GM23338 (cell line): Measurements from ENCODE around the gene SYK. TPM values are rescaled to one million over a fixed set of nuclear protein-coding genes. Genes with fewer than 3 reads are reported as not detected.

ENCODE experiments used
- ATAC-seq: fragments of 200-7000 bp; cut with Tn5 transposase; 3 replicates; pipeline ENCODE4 v1.9.1; 2020
- DNase-seq: peaks from one replicate; pipeline ENCODE4 v3.0.0-alpha.2; 2015; ENCODE audit warnings: low spot score
- H2AFZ ChIP-seq: fragments of 200-600 bp; sonication (generic); 2 replicates; pipeline ENCODE4 v1.8.0; 2016; ENCODE audit warnings: antibody characterized with exemption, mild to moderate bottlenecking, moderate library complexity
- H3F3A ChIP-seq: fragments of 200-600 bp; sonication (generic); replicated peaks from 2 replicates; pipeline ENCODE4 v1.8.0; 2017; ENCODE audit warnings: antibody characterized with exemption, mixed run types, low read depth
- H3K27ac ChIP-seq: fragments of 200-600 bp; sonication (generic); 2 replicates; pipeline ENCODE4 v1.6.1; 2016; ENCODE audit warnings: low read depth
- H3K27me3 ChIP-seq: fragments of 200-600 bp; sonication (generic); 2 replicates; pipeline ENCODE4 v1.8.0; 2016; ENCODE audit warnings: mild to moderate bottlenecking, mixed run types, moderate library complexity; ENCODE audit not compliant: insufficient read depth
- H3K36me3 ChIP-seq: fragments of 200-600 bp; sonication (generic); 2 replicates; pipeline ENCODE4 v1.8.0; 2016; ENCODE audit warnings: mild to moderate bottlenecking; ENCODE audit not compliant: insufficient read depth
- H3K4me1 ChIP-seq: fragments of 200-600 bp; sonication (generic); 2 replicates; pipeline ENCODE4 v1.8.0; 2016; ENCODE audit warnings: mild to moderate bottlenecking, moderate library complexity; ENCODE audit not compliant: insufficient read depth
- H3K4me2 ChIP-seq: fragments of 200-600 bp; sonication (generic); 2 replicates; pipeline ENCODE4 v1.7.1; 2017; ENCODE audit warnings: mixed run types
- H3K4me3 ChIP-seq: fragments of 200-600 bp; sonication (generic); 2 replicates; pipeline ENCODE4 v1.6.1; 2016; ENCODE audit warnings: mixed run types
- H3K79me2 ChIP-seq: fragments of 200-600 bp; sonication (generic); replicated peaks from 2 replicates; pipeline ENCODE4 v1.8.0; 2017; ENCODE audit warnings: mild to moderate bottlenecking; ENCODE audit not compliant: insufficient read depth
- H3K9me2 ChIP-seq: fragments of 200-600 bp; sonication (generic); 2 replicates; pipeline ENCODE4 v1.8.0; 2017; ENCODE audit not compliant: insufficient read depth
- H4K20me1 ChIP-seq: fragments of 200-600 bp; sonication (generic); replicated peaks from 2 replicates; pipeline ENCODE4 v1.8.0; 2017; ENCODE audit warnings: mild to moderate bottlenecking; ENCODE audit not compliant: insufficient read depth
- H3K27ac Mint-ChIP-seq: 2 replicates; pipeline ENCODE4 v1.8.0; 2020; ENCODE audit warnings: inconsistent platforms, mild to moderate bottlenecking, moderate library complexity, mixed read lengths
- H3K27me3 Mint-ChIP-seq: 3 replicates; pipeline ENCODE4 v1.8.0; 2022; ENCODE audit warnings: low read depth, mild to moderate bottlenecking, moderate library complexity, mixed read lengths, inconsistent platforms; ENCODE audit not compliant: insufficient read depth, poor library complexity
- H3K36me3 Mint-ChIP-seq: 3 replicates; pipeline ENCODE4 v1.8.0; 2021; ENCODE audit warnings: low read depth, mild to moderate bottlenecking, inconsistent platforms, moderate library complexity, mixed read lengths
- H3K4me1 Mint-ChIP-seq: 3 replicates; pipeline ENCODE4 v1.8.0; 2020; ENCODE audit warnings: mild to moderate bottlenecking, inconsistent platforms, mixed read lengths
- H3K4me3 Mint-ChIP-seq: 3 replicates; pipeline ENCODE4 v1.8.0; 2021; ENCODE audit warnings: moderate library complexity, mild to moderate bottlenecking, inconsistent platforms, mixed read lengths
- H3K9me3 Mint-ChIP-seq: 3 replicates; pipeline ENCODE4 v1.8.0; 2020; ENCODE audit warnings: moderate library complexity, mild to moderate bottlenecking, inconsistent platforms, mixed read lengths
- EZH2 ChIP-seq: fragments of 200-600 bp; sonication (generic); IDR thresholded peaks from one replicate; pipeline ENCODE4 v1.8.0; 2017; ENCODE audit warnings: antibody characterized with exemption, mild to moderate bottlenecking, low read depth; ENCODE audit not compliant: unreplicated experiment
- EZH2phosphoT487 ChIP-seq: fragments of 200-600 bp; sonication (generic); IDR thresholded peaks from one replicate; pipeline ENCODE4 v1.8.1; 2018; ENCODE audit warnings: antibody characterized with exemption; ENCODE audit not compliant: unreplicated experiment
- JUNB ChIP-seq: IDR thresholded peaks from one replicate; pipeline ENCODE4 v1.6.1; 2016; ENCODE audit warnings: antibody characterized with exemption; ENCODE audit not compliant: unreplicated experiment
- NANOG ChIP-seq: IDR thresholded peaks from 2 replicates; pipeline ENCODE4 v1.6.1; 2016; ENCODE audit warnings: antibody characterized with exemption, borderline replicate concordance
- POLR2AphosphoS5 ChIP-seq: IDR thresholded peaks from 2 replicates; pipeline ENCODE4 v1.6.1; 2016; ENCODE audit warnings: antibody characterized with exemption, low read depth
- STAT1 ChIP-seq: IDR thresholded peaks from one replicate; pipeline ENCODE4 v1.6.1; 2016; ENCODE audit warnings: antibody characterized with exemption; ENCODE audit not compliant: unreplicated experiment
- ZNF114 ChIP-seq: fragments of 250-450 bp; sonication (Bioruptor Pico); IDR thresholded peaks from 2 replicates; pipeline ENCODE4 v1.5.0; 2020; ENCODE audit warnings: mild to moderate bottlenecking, moderate library complexity
- ZNF331 ChIP-seq: fragments of 250-450 bp; sonication (Bioruptor Pico); IDR thresholded peaks from 2 replicates; pipeline ENCODE4 v1.5.0; 2020; ENCODE audit warnings: low read depth, mild to moderate bottlenecking, moderate library complexity
- polyA plus RNA-seq: library from polyadenylated mRNA; unstranded; fragments of >200 nt; fragmentation: Nextera tagmentation; extraction: Ambion mirVana; gene quantifications from 2 replicates; pipeline ENCODE4 v1.2.1, GENCODE V29; 2016
- total RNA-seq: library from RNA; depleted of rRNA; stranded (reverse); fragments of >200 nt; shearing (Covaris generic); gene quantifications from 2 replicates; pipeline ENCODE4 v1.2.3, GENCODE V29; 2014
- TF ChIP-seq, protein P1 (sequence below): IDR thresholded peaks from 2 replicates; pipeline ENCODE4 v1.6.1; 2016; ENCODE audit warnings: antibody characterized with exemption
- TF ChIP-seq, protein P2 (sequence below): IDR thresholded peaks from one replicate; pipeline ENCODE4 v1.6.1; 2018; ENCODE audit warnings: antibody characterized with exemption; ENCODE audit not compliant: unreplicated experiment
- TF ChIP-seq, protein P3 (sequence below): fragments of 250-450 bp; sonication (Bioruptor Pico); IDR thresholded peaks from 2 replicates; pipeline ENCODE4 v1.5.0; 2020; ENCODE audit warnings: mild to moderate bottlenecking, moderate library complexity
- TF ChIP-seq, protein P4 (sequence below), 2 experiments: fragments of 200-600 bp in 1 of 2; sonication (generic) in 1 of 2; conservative IDR thresholded peaks; 2 replicates each; pipeline versions ENCODE4 v1.5.1 to v1.6.1; 2016 to 2017; ENCODE audit warnings: antibody characterized with exemption in 2 of 2, low read depth in 2 of 2, mild to moderate bottlenecking in 2 of 2, moderate library complexity in 1 of 2

The SYK gene
- total and polyA plus RNA-seq, 2 experiments from 2014 or later: 1.5 to 5.8 TPM

DNA sequence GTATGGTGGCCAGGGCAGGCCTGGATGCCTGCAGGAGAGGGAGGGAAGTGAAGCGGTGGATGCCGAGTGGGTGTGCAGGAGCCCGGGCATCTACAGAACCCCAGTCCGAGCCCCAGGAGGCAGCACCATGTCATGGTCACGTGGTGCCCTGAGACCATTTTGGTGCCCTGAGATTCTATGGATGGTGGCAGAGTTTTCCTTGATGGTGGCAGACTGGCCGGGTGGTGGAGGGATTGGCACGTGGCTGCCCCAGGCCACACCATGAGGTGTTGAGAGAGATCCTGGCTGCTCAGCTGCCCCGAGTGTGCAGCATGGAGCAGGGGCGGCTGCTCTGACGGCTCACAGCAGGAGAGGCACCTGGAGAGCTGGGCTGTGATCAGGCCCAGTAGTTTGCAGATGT lies 52.3 kb downstream of the SYK start (continued):
- TF ChIP-seq POLR2AphosphoS5 (no peak), ZNF114 (no peak), NANOG (no peak)

DNA sequence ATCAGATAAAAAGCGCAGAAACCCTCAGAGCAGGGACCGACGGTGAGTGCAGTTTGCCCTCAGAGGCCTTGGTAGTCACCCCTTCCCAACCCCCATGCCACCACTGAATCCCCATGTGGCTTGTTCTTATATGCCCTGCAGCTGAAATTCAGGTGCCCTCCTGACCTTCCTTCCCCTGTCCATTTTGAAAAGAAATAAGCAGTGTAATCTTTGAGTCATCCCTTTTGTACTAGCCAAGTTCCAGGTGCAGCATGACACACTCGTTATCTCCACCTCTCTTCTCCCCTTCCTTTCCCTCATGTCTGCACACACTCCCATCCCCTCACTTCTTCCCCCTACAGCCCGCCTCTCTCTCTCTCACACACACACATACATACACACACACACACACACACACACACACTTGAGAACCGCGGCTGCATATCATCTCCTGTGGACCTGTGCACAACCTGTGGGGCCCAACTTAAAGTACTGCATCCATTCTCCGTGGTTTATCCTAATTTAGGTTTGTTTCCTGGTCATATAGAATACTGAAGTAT lies 53.1 kb downstream of the SYK start:
- Histone ChIP-seq H3K27ac (no peak overlapping the region), H3K9me2 (no peaks in the 10 kb centered on the region), H3K27me3 (no peaks in the 10 kb centered on the region), H3K4me1 (no peaks in the 10 kb centered on the region), H3K79me2 (no peaks in the 10 kb centered on the region), H2AFZ (no peak overlapping the region), H3F3A (no peaks in the 10 kb centered on the region), H3K4me2 (no peak overlapping the region), H3K4me3 (no peak overlapping the region), H4K20me1 (no peaks in the 10 kb centered on the region), H3K36me3 (no peaks in the 10 kb centered on the region)
- H3K4me1 Mint-ChIP-seq: no peaks in the 10 kb centered on the region
- no peaks in the 10 kb centered on the region for H3K36me3 Mint-ChIP-seq
- no peak overlapping the region for H3K4me3 Mint-ChIP-seq
- TF ChIP-seq, protein P1, sequence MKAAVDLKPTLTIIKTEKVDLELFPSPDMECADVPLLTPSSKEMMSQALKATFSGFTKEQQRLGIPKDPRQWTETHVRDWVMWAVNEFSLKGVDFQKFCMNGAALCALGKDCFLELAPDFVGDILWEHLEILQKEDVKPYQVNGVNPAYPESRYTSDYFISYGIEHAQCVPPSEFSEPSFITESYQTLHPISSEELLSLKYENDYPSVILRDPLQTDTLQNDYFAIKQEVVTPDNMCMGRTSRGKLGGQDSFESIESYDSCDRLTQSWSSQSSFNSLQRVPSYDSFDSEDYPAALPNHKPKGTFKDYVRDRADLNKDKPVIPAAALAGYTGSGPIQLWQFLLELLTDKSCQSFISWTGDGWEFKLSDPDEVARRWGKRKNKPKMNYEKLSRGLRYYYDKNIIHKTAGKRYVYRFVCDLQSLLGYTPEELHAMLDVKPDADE: no peak
- TF ChIP-seq STAT1 (no peak), EZH2 (no peak), EZH2phosphoT487 (no peak), JUNB (no peak), ZNF331 (no peak), ZNF114 (no peak)
- TF ChIP-seq, protein P2, sequence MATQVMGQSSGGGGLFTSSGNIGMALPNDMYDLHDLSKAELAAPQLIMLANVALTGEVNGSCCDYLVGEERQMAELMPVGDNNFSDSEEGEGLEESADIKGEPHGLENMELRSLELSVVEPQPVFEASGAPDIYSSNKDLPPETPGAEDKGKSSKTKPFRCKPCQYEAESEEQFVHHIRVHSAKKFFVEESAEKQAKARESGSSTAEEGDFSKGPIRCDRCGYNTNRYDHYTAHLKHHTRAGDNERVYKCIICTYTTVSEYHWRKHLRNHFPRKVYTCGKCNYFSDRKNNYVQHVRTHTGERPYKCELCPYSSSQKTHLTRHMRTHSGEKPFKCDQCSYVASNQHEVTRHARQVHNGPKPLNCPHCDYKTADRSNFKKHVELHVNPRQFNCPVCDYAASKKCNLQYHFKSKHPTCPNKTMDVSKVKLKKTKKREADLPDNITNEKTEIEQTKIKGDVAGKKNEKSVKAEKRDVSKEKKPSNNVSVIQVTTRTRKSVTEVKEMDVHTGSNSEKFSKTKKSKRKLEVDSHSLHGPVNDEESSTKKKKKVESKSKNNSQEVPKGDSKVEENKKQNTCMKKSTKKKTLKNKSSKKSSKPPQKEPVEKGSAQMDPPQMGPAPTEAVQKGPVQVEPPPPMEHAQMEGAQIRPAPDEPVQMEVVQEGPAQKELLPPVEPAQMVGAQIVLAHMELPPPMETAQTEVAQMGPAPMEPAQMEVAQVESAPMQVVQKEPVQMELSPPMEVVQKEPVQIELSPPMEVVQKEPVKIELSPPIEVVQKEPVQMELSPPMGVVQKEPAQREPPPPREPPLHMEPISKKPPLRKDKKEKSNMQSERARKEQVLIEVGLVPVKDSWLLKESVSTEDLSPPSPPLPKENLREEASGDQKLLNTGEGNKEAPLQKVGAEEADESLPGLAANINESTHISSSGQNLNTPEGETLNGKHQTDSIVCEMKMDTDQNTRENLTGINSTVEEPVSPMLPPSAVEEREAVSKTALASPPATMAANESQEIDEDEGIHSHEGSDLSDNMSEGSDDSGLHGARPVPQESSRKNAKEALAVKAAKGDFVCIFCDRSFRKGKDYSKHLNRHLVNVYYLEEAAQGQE: no peak
- TF ChIP-seq, protein P3, sequence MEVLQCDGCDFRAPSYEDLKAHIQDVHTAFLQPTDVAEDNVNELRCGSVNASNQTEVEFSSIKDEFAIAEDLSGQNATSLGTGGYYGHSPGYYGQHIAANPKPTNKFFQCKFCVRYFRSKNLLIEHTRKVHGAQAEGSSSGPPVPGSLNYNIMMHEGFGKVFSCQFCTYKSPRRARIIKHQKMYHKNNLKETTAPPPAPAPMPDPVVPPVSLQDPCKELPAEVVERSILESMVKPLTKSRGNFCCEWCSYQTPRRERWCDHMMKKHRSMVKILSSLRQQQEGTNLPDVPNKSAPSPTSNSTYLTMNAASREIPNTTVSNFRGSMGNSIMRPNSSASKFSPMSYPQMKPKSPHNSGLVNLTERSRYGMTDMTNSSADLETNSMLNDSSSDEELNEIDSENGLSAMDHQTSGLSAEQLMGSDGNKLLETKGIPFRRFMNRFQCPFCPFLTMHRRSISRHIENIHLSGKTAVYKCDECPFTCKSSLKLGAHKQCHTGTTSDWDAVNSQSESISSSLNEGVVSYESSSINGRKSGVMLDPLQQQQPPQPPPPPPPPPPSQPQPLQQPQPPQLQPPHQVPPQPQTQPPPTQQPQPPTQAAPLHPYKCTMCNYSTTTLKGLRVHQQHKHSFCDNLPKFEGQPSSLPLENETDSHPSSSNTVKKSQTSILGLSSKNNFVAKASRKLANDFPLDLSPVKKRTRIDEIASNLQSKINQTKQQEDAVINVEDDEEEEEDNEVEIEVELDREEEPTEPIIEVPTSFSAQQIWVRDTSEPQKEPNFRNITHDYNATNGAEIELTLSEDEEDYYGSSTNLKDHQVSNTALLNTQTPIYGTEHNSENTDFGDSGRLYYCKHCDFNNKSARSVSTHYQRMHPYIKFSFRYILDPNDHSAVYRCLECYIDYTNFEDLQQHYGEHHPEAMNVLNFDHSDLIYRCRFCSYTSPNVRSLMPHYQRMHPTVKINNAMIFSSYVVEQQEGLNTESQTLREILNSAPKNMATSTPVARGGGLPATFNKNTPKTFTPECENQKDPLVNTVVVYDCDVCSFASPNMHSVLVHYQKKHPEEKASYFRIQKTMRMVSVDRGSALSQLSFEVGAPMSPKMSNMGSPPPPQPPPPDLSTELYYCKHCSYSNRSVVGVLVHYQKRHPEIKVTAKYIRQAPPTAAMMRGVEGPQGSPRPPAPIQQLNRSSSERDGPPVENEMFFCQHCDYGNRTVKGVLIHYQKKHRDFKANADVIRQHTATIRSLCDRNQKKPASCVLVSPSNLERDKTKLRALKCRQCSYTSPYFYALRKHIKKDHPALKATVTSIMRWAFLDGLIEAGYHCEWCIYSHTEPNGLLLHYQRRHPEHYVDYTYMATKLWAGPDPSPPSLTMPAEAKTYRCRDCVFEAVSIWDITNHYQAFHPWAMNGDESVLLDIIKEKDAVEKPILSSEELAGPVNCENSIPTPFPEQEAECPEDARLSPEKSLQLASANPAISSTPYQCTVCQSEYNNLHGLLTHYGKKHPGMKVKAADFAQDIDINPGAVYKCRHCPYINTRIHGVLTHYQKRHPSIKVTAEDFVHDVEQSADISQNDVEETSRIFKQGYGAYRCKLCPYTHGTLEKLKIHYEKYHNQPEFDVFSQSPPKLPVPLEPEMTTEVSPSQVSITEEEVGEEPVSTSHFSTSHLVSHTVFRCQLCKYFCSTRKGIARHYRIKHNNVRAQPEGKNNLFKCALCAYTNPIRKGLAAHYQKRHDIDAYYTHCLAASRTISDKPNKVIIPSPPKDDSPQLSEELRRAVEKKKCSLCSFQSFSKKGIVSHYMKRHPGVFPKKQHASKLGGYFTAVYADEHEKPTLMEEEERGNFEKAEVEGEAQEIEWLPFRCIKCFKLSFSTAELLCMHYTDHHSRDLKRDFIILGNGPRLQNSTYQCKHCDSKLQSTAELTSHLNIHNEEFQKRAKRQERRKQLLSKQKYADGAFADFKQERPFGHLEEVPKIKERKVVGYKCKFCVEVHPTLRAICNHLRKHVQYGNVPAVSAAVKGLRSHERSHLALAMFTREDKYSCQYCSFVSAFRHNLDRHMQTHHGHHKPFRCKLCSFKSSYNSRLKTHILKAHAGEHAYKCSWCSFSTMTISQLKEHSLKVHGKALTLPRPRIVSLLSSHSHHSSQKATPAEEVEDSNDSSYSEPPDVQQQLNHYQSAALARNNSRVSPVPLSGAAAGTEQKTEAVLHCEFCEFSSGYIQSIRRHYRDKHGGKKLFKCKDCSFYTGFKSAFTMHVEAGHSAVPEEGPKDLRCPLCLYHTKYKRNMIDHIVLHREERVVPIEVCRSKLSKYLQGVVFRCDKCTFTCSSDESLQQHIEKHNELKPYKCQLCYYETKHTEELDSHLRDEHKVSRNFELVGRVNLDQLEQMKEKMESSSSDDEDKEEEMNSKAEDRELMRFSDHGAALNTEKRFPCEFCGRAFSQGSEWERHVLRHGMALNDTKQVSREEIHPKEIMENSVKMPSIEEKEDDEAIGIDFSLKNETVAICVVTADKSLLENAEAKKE (CRISPR knock-in tag): no peak
- TF ChIP-seq, protein P4, sequence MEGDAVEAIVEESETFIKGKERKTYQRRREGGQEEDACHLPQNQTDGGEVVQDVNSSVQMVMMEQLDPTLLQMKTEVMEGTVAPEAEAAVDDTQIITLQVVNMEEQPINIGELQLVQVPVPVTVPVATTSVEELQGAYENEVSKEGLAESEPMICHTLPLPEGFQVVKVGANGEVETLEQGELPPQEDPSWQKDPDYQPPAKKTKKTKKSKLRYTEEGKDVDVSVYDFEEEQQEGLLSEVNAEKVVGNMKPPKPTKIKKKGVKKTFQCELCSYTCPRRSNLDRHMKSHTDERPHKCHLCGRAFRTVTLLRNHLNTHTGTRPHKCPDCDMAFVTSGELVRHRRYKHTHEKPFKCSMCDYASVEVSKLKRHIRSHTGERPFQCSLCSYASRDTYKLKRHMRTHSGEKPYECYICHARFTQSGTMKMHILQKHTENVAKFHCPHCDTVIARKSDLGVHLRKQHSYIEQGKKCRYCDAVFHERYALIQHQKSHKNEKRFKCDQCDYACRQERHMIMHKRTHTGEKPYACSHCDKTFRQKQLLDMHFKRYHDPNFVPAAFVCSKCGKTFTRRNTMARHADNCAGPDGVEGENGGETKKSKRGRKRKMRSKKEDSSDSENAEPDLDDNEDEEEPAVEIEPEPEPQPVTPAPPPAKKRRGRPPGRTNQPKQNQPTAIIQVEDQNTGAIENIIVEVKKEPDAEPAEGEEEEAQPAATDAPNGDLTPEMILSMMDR (conservative IDR thresholded peaks at IDR 0.05; ENCODE audit: low read depth in 2 of 2): no peak
- ATAC-seq (no peak), DNase-seq (no peak)
- H3K27ac Mint-ChIP-seq: no peak overlapping the region
- H3K9me3 Mint-ChIP-seq: no peaks in the 10 kb centered on the region
- H3K27me3 Mint-ChIP-seq: peaks cover 4% of the 10 kb centered on the region
